Myocyte (in vitro differentiated cells): ENCODE results near the gene CLSTN2. TPM values are rescaled to one million over a fixed set of nuclear protein-coding genes. Genes with fewer than 3 reads are reported as not detected.

Experiments used
- DNase-seq: peaks from one replicate; pipeline ENCODE4 v3.0.0-alpha.2; 2012; ENCODE audit warnings: low read depth
- total RNA-seq: library from RNA; depleted of rRNA; stranded (reverse); fragments of >200 nt; gene quantifications from 2 replicates; pipeline ENCODE4 v1.2.3, GENCODE V29; 2014

Gene CLSTN2
- total RNA-seq, 1 donor from 2014 or later, result 25.4 TPM

- no peak for DNase-seq
Observed at GRCh38 chr3:140373234-140373633, 438.2 kb downstream of the CLSTN2 start.

DNA sequence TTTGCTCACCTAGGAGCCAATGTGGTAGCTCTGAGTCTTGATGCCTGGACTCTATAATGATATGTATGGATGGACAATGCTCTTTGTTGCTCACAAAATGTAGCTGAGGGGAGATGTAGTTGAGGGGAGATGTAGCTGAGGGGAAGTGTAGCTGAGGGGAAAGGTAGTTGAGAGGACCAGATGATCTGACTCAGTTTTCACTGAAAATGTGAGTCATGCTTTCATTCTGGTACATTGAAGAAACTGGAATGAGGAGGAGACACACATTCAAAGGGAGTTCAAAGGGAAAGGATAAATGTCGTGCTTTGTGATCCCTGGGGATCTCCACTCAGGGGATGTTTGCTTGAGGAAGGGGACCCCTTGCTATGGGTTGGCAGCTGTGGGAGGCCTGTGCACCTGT is 440.0 kb downstream of the CLSTN2 start:
- DNase-seq, result no peak

GRCh38 chr3:140376136-140376889 is 441.3 kb downstream of the CLSTN2 start:
- DNase-seq, result no peak

GRCh38 chr3:140377644-140378043 is 442.7 kb downstream of the CLSTN2 start:
- DNase-seq, result no peak

- peak; percentile 87 for DNase-seq
Observed at GRCh38 chr3:140378571-140379340, 443.8 kb downstream of the CLSTN2 start.

DNA sequence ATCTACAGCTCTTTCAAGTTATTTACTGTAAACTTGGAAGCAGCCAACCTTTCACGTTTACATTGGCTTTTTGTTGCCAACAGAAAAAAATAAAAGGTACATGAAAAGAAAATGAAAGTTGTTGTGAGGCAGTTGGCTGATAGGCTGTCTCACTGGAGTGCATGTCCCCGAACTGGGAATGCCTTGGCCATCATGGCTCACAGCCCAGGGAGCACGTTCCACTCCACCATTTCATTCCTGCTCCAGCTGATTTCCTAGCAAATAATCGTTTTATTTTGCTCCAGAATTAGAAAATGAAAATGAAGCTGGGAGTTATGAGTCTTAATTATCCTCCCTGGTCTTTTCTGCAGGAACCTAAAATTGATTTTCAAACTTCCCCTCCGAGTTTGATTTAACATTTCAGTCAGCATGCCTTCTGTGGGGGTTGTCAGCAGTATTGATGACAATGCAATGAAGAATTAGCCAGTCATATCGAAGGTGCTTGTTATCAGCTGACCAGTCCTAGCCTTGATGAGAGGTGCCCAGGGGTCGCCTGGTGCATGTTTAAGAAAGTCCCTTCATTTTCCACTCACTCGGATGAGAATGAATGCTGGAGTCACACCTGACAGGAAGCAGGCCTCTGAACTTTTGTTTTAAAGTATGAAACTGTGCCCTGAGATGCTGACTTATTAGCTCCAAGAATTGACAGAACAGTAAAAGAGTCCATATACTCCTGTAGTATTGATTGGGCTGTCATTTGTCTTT is 449.2 kb downstream of the CLSTN2 start:
- DNase-seq, result no peak

GRCh38 chr3:140384876-140385275 is 449.9 kb downstream of the CLSTN2 start:
- peak; percentile 97 for DNase-seq

DNA sequence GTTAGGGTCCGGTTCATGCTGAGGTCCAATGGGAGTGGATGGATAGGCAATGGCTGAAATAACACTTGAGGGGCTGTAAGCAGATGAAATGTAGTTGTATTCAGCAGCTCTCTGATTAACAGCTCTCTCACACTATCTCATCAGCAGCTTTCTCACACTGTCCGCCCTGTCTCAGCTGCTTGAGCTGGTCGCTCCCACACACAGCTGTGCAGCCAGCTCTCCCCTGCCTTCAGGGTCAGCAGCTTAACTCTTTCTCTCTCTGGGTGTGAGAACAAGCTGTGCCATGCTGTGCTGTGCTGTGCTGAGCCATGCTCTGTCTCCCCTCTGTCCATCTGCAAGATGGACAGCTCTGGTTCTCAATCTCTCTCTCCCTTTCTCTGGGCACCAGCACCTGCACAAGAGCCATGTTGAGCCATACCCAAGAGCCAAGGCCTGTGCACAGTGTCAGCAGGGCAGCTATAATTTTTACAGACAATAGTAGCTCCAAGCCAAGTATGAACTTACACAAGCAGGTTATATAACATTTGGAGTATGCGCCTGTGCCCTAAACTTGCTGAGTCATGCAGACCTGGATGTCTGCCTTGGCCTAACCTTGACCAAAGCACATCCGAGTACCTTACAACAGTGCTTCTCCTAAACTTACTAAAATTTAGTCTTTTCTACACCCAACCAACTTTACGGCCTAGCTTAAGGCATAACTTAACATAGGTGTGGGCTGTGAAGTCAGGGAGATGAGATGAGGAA is 451.5 kb downstream of the CLSTN2 start:
- peak; percentile 80 for DNase-seq

- DNase-seq, result no peak
Observed at GRCh38 chr3:140387244-140387643, 452.3 kb downstream of the CLSTN2 start.

GRCh38 chr3:140388202-140388922 is 453.4 kb downstream of the CLSTN2 start:
- DNase-seq, result no peak

DNA sequence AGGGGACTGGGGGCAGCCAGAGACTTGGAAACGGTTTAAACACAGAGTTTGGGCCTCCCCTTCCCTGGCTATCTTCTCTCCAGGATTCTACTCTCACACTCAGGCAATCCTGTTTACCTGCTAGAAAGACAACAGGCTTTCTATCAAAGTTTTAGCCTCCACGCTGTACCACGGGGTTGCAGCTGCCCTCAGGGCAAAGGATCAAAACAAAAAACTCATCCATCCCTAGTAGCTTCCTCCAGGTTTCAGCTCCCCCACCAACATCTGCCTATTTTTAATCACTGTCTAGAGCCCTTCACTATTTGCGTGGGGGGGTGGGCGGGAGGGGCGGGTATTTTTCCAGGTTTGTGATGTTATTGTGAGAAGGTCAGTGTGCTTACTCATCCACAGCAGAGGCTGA is 456.1 kb downstream of the CLSTN2 start:
- no peak for DNase-seq

GRCh38 chr3:140394488-140395133 is 459.6 kb downstream of the CLSTN2 start:
- DNase-seq, result no peak

GRCh38 chr3:140395134-140396075 is 460.4 kb downstream of the CLSTN2 start:
- DNase-seq, result peak; percentile 81

- DNase-seq, result no peak
Observed at GRCh38 chr3:140396110-140396509, 461.1 kb downstream of the CLSTN2 start.

DNA sequence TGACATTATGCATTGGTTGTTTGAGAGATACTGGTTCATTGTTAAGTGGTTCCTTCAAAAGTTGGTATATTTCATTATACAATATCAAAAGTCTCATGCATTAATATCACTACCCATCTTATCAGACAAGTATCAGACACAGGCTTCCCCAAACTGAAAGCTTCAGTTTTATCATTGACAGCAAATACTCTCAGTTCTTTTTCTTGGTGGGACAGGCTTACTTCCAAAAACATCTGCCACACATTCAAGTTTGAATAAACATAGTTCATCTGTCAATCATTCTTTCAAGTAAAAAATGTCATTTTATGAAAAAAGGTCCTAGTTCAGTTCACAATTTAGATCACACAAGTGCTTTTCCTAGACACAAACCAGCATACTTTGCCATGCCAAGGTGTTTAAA is 462.9 kb downstream of the CLSTN2 start:
- no peak for DNase-seq

DNA sequence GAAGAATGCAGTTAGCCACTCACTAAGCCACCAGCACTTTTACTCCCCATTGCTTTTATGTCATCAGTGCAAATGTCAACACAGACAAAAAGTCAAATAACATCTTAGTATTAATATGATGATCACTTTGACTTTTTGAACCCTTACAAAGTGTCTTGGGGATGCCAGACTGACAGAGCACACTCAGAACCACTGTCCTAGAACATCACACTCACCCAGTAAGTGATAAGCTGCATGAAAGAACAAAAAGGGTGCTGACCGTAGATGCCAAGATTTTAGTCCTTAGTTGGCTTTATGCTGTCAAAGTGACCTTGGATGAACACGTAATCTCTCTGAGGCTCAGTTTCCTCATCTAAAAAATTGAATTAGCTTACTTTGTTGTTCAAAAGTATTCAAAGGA is 463.4 kb downstream of the CLSTN2 start:
- no peak for DNase-seq

- DNase-seq, result no peak
Observed at GRCh38 chr3:140399871-140400270, 464.9 kb downstream of the CLSTN2 start.

GRCh38 chr3:140403079-140403478 is 468.1 kb downstream of the CLSTN2 start:
- no peak for DNase-seq

GRCh38 chr3:140403608-140404007 is 468.6 kb downstream of the CLSTN2 start:
- DNase-seq, result no peak
